HEK293 (cell line): ENCODE measurements around the gene H3-3A.

ENCODE experiments used
- FEZF1 ChIP-seq: fragments of 450-650 bp; formaldehyde crosslinking; IDR thresholded peaks from 2 replicates; pipeline ENCODE4 v1.5.1; 2016; ENCODE audit warnings: missing biosample characterization, missing genetic modification characterization
- GLI4 ChIP-seq: fragments of 450-650 bp; formaldehyde crosslinking; IDR thresholded peaks from 2 replicates; pipeline ENCODE4 v1.5.1; 2016; ENCODE audit warnings: missing biosample characterization, missing genetic modification characterization
- KLF1 ChIP-seq: fragments of 450-650 bp; formaldehyde crosslinking; IDR thresholded peaks from 2 replicates; pipeline ENCODE4 v1.5.1; 2016; ENCODE audit warnings: missing biosample characterization, missing genetic modification characterization
- OSR2 ChIP-seq: fragments of 450-650 bp; formaldehyde crosslinking; IDR thresholded peaks from 2 replicates; pipeline ENCODE4 v1.5.1; 2016; ENCODE audit warnings: missing biosample characterization, missing genetic modification characterization
- SETDB1 ChIP-seq: IDR thresholded peaks from one replicate; pipeline ENCODE4 v1.6.1; 2017; ENCODE audit warnings: mild to moderate bottlenecking, low read length, moderate library complexity, mixed read lengths; ENCODE audit not compliant: insufficient read length
- ZNF184 ChIP-seq: fragments of 450-650 bp; IDR thresholded peaks from 2 replicates; pipeline ENCODE4 v1.5.1; 2018; ENCODE audit warnings: missing biosample characterization, mild to moderate bottlenecking, missing genetic modification characterization
- ZNF2 ChIP-seq: fragments of 450-650 bp; formaldehyde crosslinking; IDR thresholded peaks from 2 replicates; pipeline ENCODE4 v1.5.1; 2016; ENCODE audit warnings: missing biosample characterization, missing genetic modification characterization
- ZNF311 ChIP-seq: fragments of 450-650 bp; formaldehyde crosslinking; IDR thresholded peaks from 2 replicates; pipeline ENCODE4 v1.5.1; 2017; ENCODE audit warnings: missing biosample characterization, missing genetic modification characterization, borderline replicate concordance
- ZNF324 ChIP-seq: fragments of 450-650 bp; formaldehyde crosslinking; IDR thresholded peaks from 2 replicates; pipeline ENCODE4 v1.5.1; 2016; ENCODE audit warnings: missing biosample characterization, missing genetic modification characterization
- ZNF391 ChIP-seq: fragments of 450-650 bp; formaldehyde crosslinking; IDR thresholded peaks from 2 replicates; pipeline ENCODE4 v1.5.1; 2016; ENCODE audit warnings: low read depth, missing biosample characterization, missing genetic modification characterization, borderline replicate concordance
- ZNF548 ChIP-seq: fragments of 450-650 bp; formaldehyde crosslinking; IDR thresholded peaks from 2 replicates; pipeline ENCODE4 v1.5.1; 2016; ENCODE audit warnings: missing biosample characterization, missing genetic modification characterization
- ZNF623 ChIP-seq: fragments of 450-650 bp; formaldehyde crosslinking; IDR thresholded peaks from 2 replicates; pipeline ENCODE4 v1.5.1; 2016; ENCODE audit warnings: missing biosample characterization, missing genetic modification characterization
- ZNF660 ChIP-seq: fragments of 450-650 bp; IDR thresholded peaks from 2 replicates; pipeline ENCODE4 v1.5.1; 2018; ENCODE audit warnings: missing biosample characterization, mild to moderate bottlenecking, missing genetic modification characterization
- ZSCAN16 ChIP-seq: fragments of 450-650 bp; formaldehyde crosslinking; IDR thresholded peaks from 2 replicates; pipeline ENCODE4 v1.5.1; 2016; ENCODE audit warnings: missing biosample characterization, missing genetic modification characterization
- TF ChIP-seq, protein P1 (sequence below): fragments of 450-650 bp; formaldehyde crosslinking; IDR thresholded peaks from 2 replicates; pipeline ENCODE4 v1.5.1; 2017; ENCODE audit warnings: missing biosample characterization, missing genetic modification characterization
- TF ChIP-seq, protein P2 (sequence below): fragments of 450-650 bp; formaldehyde crosslinking; IDR thresholded peaks from 2 replicates; pipeline ENCODE4 v1.5.1; 2017; ENCODE audit warnings: missing biosample characterization, missing genetic modification characterization
- TF ChIP-seq, protein P3 (sequence below): fragments of 450-650 bp; formaldehyde crosslinking; IDR thresholded peaks from 2 replicates; pipeline ENCODE4 v1.5.1; 2017; ENCODE audit warnings: missing biosample characterization, missing genetic modification characterization
- TF ChIP-seq, protein P4 (sequence below): fragments of 450-650 bp; formaldehyde crosslinking; IDR thresholded peaks from 2 replicates; pipeline ENCODE4 v1.5.1; 2016; ENCODE audit warnings: missing biosample characterization, missing genetic modification characterization
- TF ChIP-seq, protein P5 (sequence below): fragments of 450-650 bp; formaldehyde crosslinking; IDR thresholded peaks from 2 replicates; pipeline ENCODE4 v1.5.1; 2016; ENCODE audit warnings: missing biosample characterization, missing genetic modification characterization

Gene H3-3A

DNA sequence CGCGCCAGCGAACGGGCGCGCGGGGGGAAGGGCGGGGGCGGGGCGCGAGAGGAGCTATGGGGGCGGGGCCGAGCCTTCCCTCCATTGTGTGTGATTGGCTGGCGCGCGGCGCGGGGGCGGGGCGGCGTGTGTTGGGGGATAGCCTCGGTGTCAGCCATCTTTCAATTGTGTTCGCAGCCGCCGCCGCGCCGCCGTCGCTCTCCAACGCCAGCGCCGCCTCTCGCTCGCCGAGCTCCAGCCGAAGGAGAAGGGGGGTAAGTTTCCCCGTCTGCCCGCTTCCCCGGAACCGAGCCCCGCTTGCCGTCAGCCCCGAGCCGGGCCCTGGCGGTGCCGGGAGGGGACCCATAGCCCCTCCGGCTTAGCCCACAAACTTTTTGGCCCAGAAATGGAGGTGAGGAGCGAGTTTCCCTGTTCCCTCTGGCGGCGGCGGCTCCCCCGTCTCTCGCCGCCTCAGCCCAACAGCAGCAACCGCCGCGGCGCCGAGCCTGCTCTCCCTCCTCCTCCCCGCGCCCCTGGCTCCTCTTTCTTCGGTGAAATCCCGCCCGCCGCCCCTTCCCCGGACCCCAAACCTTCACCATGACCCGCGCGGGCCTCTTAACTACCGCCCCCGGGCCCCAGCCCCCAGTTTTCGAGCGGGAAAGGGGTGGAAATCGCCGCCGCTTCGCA, at the start of gene H3-3A (continued):
- TF ChIP-seq, protein P1, sequence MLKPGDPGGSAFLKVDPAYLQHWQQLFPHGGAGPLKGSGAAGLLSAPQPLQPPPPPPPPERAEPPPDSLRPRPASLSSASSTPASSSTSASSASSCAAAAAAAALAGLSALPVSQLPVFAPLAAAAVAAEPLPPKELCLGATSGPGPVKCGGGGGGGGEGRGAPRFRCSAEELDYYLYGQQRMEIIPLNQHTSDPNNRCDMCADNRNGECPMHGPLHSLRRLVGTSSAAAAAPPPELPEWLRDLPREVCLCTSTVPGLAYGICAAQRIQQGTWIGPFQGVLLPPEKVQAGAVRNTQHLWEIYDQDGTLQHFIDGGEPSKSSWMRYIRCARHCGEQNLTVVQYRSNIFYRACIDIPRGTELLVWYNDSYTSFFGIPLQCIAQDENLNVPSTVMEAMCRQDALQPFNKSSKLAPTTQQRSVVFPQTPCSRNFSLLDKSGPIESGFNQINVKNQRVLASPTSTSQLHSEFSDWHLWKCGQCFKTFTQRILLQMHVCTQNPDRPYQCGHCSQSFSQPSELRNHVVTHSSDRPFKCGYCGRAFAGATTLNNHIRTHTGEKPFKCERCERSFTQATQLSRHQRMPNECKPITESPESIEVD (tag by site-specific recombination), result no peak
- TF ChIP-seq ZNF311 (tag by site-specific recombination) (no peak), ZNF623 (tag by site-specific recombination) (no peak), ZNF391 (tag by site-specific recombination) (0 out of 2 replicates have a peak, but pooled peaks have one; percentile 25), ZNF184 (tag by site-specific recombination) (no peak), OSR2 (tag by site-specific recombination) (0 out of 2 replicates have a peak, but pooled peaks have one; percentile 10), ZNF324 (tag by site-specific recombination) (peak; percentile 90), FEZF1 (tag by site-specific recombination) (no peak), ZNF2 (tag by site-specific recombination) (peak; percentile 38; the same call in 1 of the 2 replicates), ZNF660 (tag by site-specific recombination) (peak; percentile 94), SETDB1 (no peak), ZNF548 (tag by site-specific recombination) (no peak), GLI4 (tag by site-specific recombination) (0 out of 2 replicates have a peak, but pooled peaks have one; percentile 18), ZSCAN16 (tag by site-specific recombination) (peak; percentile 87), KLF1 (tag by site-specific recombination) (peak; percentile 19; the same call in 1 of the 2 replicates)
- TF ChIP-seq, protein P2, sequence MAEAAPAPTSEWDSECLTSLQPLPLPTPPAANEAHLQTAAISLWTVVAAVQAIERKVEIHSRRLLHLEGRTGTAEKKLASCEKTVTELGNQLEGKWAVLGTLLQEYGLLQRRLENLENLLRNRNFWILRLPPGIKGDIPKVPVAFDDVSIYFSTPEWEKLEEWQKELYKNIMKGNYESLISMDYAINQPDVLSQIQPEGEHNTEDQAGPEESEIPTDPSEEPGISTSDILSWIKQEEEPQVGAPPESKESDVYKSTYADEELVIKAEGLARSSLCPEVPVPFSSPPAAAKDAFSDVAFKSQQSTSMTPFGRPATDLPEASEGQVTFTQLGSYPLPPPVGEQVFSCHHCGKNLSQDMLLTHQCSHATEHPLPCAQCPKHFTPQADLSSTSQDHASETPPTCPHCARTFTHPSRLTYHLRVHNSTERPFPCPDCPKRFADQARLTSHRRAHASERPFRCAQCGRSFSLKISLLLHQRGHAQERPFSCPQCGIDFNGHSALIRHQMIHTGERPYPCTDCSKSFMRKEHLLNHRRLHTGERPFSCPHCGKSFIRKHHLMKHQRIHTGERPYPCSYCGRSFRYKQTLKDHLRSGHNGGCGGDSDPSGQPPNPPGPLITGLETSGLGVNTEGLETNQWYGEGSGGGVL (tag by site-specific recombination), result peak; percentile 53; the same call in 1 of the 2 replicates
- TF ChIP-seq, protein P3, sequence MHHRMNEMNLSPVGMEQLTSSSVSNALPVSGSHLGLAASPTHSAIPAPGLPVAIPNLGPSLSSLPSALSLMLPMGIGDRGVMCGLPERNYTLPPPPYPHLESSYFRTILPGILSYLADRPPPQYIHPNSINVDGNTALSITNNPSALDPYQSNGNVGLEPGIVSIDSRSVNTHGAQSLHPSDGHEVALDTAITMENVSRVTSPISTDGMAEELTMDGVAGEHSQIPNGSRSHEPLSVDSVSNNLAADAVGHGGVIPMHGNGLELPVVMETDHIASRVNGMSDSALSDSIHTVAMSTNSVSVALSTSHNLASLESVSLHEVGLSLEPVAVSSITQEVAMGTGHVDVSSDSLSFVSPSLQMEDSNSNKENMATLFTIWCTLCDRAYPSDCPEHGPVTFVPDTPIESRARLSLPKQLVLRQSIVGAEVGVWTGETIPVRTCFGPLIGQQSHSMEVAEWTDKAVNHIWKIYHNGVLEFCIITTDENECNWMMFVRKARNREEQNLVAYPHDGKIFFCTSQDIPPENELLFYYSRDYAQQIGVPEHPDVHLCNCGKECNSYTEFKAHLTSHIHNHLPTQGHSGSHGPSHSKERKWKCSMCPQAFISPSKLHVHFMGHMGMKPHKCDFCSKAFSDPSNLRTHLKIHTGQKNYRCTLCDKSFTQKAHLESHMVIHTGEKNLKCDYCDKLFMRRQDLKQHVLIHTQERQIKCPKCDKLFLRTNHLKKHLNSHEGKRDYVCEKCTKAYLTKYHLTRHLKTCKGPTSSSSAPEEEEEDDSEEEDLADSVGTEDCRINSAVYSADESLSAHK (tag by site-specific recombination), result no peak
- TF ChIP-seq, protein P4, sequence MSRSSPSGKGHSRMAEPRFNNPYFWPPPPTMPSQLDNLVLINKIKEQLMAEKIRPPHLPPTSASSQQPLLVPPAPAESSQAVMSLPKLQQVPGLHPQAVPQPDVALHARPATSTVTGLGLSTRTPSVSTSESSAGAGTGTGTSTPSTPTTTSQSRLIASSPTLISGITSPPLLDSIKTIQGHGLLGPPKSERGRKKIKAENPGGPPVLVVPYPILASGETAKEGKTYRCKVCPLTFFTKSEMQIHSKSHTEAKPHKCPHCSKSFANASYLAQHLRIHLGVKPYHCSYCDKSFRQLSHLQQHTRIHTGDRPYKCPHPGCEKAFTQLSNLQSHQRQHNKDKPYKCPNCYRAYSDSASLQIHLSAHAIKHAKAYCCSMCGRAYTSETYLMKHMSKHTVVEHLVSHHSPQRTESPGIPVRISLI (tag by site-specific recombination), result no peak
- TF ChIP-seq, protein P5, sequence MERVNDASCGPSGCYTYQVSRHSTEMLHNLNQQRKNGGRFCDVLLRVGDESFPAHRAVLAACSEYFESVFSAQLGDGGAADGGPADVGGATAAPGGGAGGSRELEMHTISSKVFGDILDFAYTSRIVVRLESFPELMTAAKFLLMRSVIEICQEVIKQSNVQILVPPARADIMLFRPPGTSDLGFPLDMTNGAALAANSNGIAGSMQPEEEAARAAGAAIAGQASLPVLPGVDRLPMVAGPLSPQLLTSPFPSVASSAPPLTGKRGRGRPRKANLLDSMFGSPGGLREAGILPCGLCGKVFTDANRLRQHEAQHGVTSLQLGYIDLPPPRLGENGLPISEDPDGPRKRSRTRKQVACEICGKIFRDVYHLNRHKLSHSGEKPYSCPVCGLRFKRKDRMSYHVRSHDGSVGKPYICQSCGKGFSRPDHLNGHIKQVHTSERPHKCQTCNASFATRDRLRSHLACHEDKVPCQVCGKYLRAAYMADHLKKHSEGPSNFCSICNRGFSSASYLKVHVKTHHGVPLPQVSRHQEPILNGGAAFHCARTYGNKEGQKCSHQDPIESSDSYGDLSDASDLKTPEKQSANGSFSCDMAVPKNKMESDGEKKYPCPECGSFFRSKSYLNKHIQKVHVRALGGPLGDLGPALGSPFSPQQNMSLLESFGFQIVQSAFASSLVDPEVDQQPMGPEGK (tag by site-specific recombination), result peak; percentile 98
- TF ChIP-seq, all 188 proteins: peak for 75
